Measurements from ENCODE around the gene IRAK2. TPM values are rescaled to one million over a fixed set of nuclear protein-coding genes. Genes with fewer than 3 reads are reported as not detected.

The IRAK2 gene
- total and polyA plus RNA-seq, 2 of the 8 experiments (the other 6 are each of a cell fraction or from before 2014, with no cell fraction given), result 1.5 TPM

DNA sequence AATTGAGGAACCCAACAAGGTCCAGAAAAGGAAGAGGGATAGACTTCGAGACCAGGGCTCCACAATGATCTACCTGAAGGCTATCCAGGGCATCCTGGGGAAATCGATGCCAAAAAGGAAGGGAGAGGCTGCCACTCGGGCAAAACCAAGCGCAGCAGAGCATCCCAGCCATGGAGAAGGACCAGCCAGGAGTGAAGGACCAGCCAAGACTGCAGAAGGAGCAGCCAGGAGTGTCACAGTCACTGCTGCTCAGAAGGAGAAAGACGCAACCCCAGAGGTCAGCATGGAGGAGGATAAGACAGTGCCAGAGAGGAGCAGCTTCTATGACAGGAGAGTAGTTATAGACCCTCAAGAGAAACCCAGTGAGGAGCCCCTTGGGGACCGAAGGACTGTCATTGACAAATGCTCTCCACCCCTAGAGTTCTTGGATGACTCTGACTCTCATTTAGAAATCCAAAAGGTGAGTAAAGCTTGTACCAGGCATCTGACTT is 95.5 kb downstream of the IRAK2 start:
- CTCF ChIA-PET (ENCODE audit: partially characterized antibody), result interaction anchor here (1.1 to 1.3 kb wide), 2 partner anchors 26 to 75 kb away, joined by 3 to 5 read pairs; no protein-coding TSS in a partner anchor
- peaks cover 0 to 18% of the 10 kb centered on the region in 2 experiments; a peak in 2 of 4 replicates for H3K79me2 ChIP-seq (ENCODE audit: control insufficient read depth in 1 of 2, insufficient read depth in 2 of 2, low read length in 2 of 2)
- FAIRE-seq, result no peak
- TF ChIP-seq SP4 (IDR thresholded peaks at IDR 0.05; ENCODE audit: low read length), result no peak
- TF ChIP-seq SUZ12 (IDR thresholded peaks at IDR 0.05; ENCODE audit: low read length), result no peak
- TF ChIP-seq HDAC2 (IDR thresholded peaks at IDR 0.05; ENCODE audit: borderline replicate concordance in 1 of 2, low read depth in 2 of 2, low read length in 2 of 2), result no peak
- TF ChIP-seq SRF (IDR thresholded peaks at IDR 0.05; ENCODE audit: low read depth, low read length), result no peak
- no peak for TF ChIP-seq POU5F1 (IDR thresholded peaks at IDR 0.05; ENCODE audit: low read depth, low read length)
- no peak for TF ChIP-seq ASH2L (IDR thresholded peaks at IDR 0.05; ENCODE audit: low read length)
- TF ChIP-seq, protein P1, sequence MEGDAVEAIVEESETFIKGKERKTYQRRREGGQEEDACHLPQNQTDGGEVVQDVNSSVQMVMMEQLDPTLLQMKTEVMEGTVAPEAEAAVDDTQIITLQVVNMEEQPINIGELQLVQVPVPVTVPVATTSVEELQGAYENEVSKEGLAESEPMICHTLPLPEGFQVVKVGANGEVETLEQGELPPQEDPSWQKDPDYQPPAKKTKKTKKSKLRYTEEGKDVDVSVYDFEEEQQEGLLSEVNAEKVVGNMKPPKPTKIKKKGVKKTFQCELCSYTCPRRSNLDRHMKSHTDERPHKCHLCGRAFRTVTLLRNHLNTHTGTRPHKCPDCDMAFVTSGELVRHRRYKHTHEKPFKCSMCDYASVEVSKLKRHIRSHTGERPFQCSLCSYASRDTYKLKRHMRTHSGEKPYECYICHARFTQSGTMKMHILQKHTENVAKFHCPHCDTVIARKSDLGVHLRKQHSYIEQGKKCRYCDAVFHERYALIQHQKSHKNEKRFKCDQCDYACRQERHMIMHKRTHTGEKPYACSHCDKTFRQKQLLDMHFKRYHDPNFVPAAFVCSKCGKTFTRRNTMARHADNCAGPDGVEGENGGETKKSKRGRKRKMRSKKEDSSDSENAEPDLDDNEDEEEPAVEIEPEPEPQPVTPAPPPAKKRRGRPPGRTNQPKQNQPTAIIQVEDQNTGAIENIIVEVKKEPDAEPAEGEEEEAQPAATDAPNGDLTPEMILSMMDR (IDR thresholded peaks at IDR 0.05; ENCODE audit: control extremely low read depth in 1 of 3, insufficient read depth in 1 of 3, low read depth in 1 of 3, low read length in 3 of 3), result no peak
- no peak for TF ChIP-seq POLR2AphosphoS5 (IDR thresholded peaks at IDR 0.05; ENCODE audit: low read depth, low read length)
- no peak for TF ChIP-seq RXRA (IDR thresholded peaks at IDR 0.05; ENCODE audit: insufficient read depth, low read depth, low read length)
- TF ChIP-seq EGR1 (IDR thresholded peaks at IDR 0.05; ENCODE audit: borderline replicate concordance, low read depth, low read length), result no peak
- no peak for TF ChIP-seq TBP (IDR thresholded peaks at IDR 0.05; ENCODE audit: low read depth, low read length)

More for the DNA sequence above, 95.5 kb downstream of the IRAK2 start:
- Histone ChIP-seq H4K20me1 (replicated peaks in 1 of 2; ENCODE audit: control insufficient read depth in 1 of 2, insufficient read depth in 2 of 2, low read length in 2 of 2) (peaks cover 0 to 1% of the 10 kb centered on the region in 2 experiments), H3K36me3 (ENCODE audit: control insufficient read depth in 2 of 4, insufficient read depth in 4 of 4, low read length in 3 of 4) (peaks cover 2 to 27% (median 12%) of the 10 kb centered on the region in 4 experiments; a peak in 7 of 8 replicates), H3K23me2 (ENCODE audit: low read depth, low read length) (no peaks in the 10 kb centered on the region), H3K23ac (ENCODE audit: insufficient read length) (no peak overlapping the region), H2BK15ac (ENCODE audit: low read length) (no peak overlapping the region), H3K4me2 (ENCODE audit: insufficient read depth in 1 of 2, low read depth in 2 of 2, low read length in 2 of 2) (no peak overlapping the region), H3K9me3 (ENCODE audit: insufficient read depth in 2 of 2, low read depth in 1 of 2, low read length in 1 of 2) (no peaks in the 10 kb centered on the region), H2AK5ac (ENCODE audit: low read depth, low read length) (no peak overlapping the region), H2AFZ (ENCODE audit: low read length) (no peak overlapping the region), H2BK12ac (ENCODE audit: low read depth, low read length) (no peak overlapping the region), H3K56ac (replicated peaks; ENCODE audit: insufficient read length, low read depth, low read length) (no peak overlapping the region), H3K4me3 (ENCODE audit: extremely low read depth in 1 of 4, insufficient read depth in 2 of 4, low read depth in 3 of 4, low read length in 4 of 4) (no peak overlapping the region), H4K8ac (ENCODE audit: extremely low read depth, insufficient read depth, low read length) (no peak overlapping the region), H3K27ac (ENCODE audit: low read depth, low read length) (no peak overlapping the region), H3K9ac (replicated peaks in 1 of 4; ENCODE audit: extremely low read depth in 1 of 4, low read depth in 3 of 4, low read length in 3 of 4) (no peak overlapping the region), H2BK120ac (replicated peaks; ENCODE audit: low read depth, low read length) (no peak overlapping the region), H3K4me1 (replicated peaks in 1 of 4; ENCODE audit: control insufficient read depth in 3 of 4, insufficient read depth in 4 of 4, low read length in 3 of 4) (no peaks in the 10 kb centered on the region; a peak in 2 of 7 replicates), H2BK20ac (ENCODE audit: low read length) (no peak overlapping the region), H3K14ac (ENCODE audit: insufficient read length) (no peak overlapping the region), H3K27me3 (replicated peaks in 1 of 4; ENCODE audit: control insufficient read depth in 3 of 4, extremely low read depth in 1 of 4, insufficient read depth in 3 of 4, low read length in 3 of 4) (no peaks in the 10 kb centered on the region), H2BK5ac (ENCODE audit: low read depth, low read length) (no peak overlapping the region), H3K4ac (replicated peaks; ENCODE audit: insufficient read length, low read depth, low read length) (no peak overlapping the region), H3K79me1 (ENCODE audit: low read depth, low read length) (peaks cover 4% of the 10 kb centered on the region), H3K18ac (ENCODE audit: extremely low read depth, low read length) (no peak overlapping the region), H4K5ac (ENCODE audit: insufficient read length, low read depth, low read length) (no peak overlapping the region), H4K91ac (replicated peaks; ENCODE audit: insufficient read length, low read length) (no peak overlapping the region)
- POLR2A ChIA-PET (ENCODE audit: partially characterized antibody), result interaction anchor here (0.5 kb wide), 1 partner anchor 200 kb away, joined by 4 read pairs; no protein-coding TSS in a partner anchor
- WGBS, 2 experiments (ENCODE audit: extremely low coverage in 1 of 2, insufficient coverage in 1 of 2, insufficient read length in 1 of 2, insufficient replicate concordance in 2 of 2, low coverage in 1 of 2, low lambda C conversion rate in 2 of 2, missing lambda C conversion rate in 1 of 2), result 87% methylated on average over 6 of the region's 6 CpGs; no CpG with 5 or more reads in 1 of the 2 experiments
- DNase-seq (ENCODE audit: low read depth in 1 of 2, low spot score in 2 of 2), result no peak

Measured in H1 (cell line).